Keratinocyte (primary cell): ENCODE data around the gene SEC63. TPM values are rescaled to one million over a fixed set of nuclear protein-coding genes. Genes with fewer than 3 reads are reported as not detected.

Experiments used
- DNase-seq: peaks from one replicate; pipeline ENCODE4 v3.0.0-alpha.2; 2011; ENCODE audit warnings: low read depth, missing footprints, low spot score
- FAIRE-seq: peaks from 2 replicates; lab custom pipeline; 2011; peaks lifted over from hg19 to GRCh38; lab: Jason Lieb, UNC
- H2AFZ ChIP-seq: 2 replicates; pipeline ENCODE4 v1.6.0; 2012; ENCODE audit warnings: low read length, control low read depth, inconsistent platforms; ENCODE audit not compliant: control insufficient read depth
- H3K27ac ChIP-seq: 2 replicates; pipeline ENCODE4 v1.5.1; 2011; ENCODE audit warnings: low read length; ENCODE audit not compliant: control insufficient read depth, insufficient read depth
- H3K27me3 ChIP-seq: 3 replicates; pipeline ENCODE4 v1.6.0; 2011; ENCODE audit warnings: low read length; ENCODE audit not compliant: control insufficient read depth, insufficient read depth; ENCODE audit errors: extremely low read depth
- H3K36me3 ChIP-seq, 2 experiments: 2 replicates in 1 of 2; 3 replicates in 1 of 2; pipeline ENCODE4 v1.5.1; 2011; ENCODE audit warnings: low read length in 2 of 2, mild to moderate bottlenecking in 1 of 2; ENCODE audit not compliant: control insufficient read depth in 2 of 2, insufficient read depth in 2 of 2; ENCODE audit errors: extremely low read depth in 1 of 2
- H3K4me1 ChIP-seq: 3 replicates; pipeline ENCODE4 v1.5.1; 2011; ENCODE audit warnings: low read length; ENCODE audit not compliant: control insufficient read depth, insufficient read depth; ENCODE audit errors: extremely low read depth
- H3K4me2 ChIP-seq: 3 replicates; pipeline ENCODE4 v1.6.0; 2011; ENCODE audit warnings: low read depth, low read length; ENCODE audit not compliant: control insufficient read depth, insufficient read depth; ENCODE audit errors: extremely low read depth
- H3K4me3 ChIP-seq, 3 experiments: fragments of 200-600 bp in 1 of 3; sonication (generic) in 1 of 3; 2 replicates in 2 of 3; 3 replicates in 1 of 3; pipeline ENCODE4 v1.5.1; 2011 to 2016; ENCODE audit warnings: low read length in 3 of 3, mild to moderate bottlenecking in 3 of 3, control low read depth in 2 of 3, inconsistent platforms in 1 of 3, low read depth in 1 of 3, mixed read lengths in 1 of 3, mixed run types in 1 of 3, moderate library complexity in 1 of 3; ENCODE audit not compliant: control insufficient read depth in 2 of 3, insufficient read depth in 2 of 3; ENCODE audit errors: extremely low read depth in 1 of 3
- H3K79me2 ChIP-seq: 2 replicates; pipeline ENCODE4 v1.6.0; 2012; ENCODE audit warnings: low read length; ENCODE audit not compliant: control insufficient read depth, insufficient read depth
- H3K9ac ChIP-seq: 3 replicates; pipeline ENCODE4 v1.6.0; 2011; ENCODE audit warnings: low read length; ENCODE audit not compliant: control insufficient read depth, insufficient read depth; ENCODE audit errors: extremely low read depth
- H3K9me1 ChIP-seq: 3 replicates; pipeline ENCODE4 v1.6.0; 2011; ENCODE audit warnings: low read length; ENCODE audit not compliant: control insufficient read depth, insufficient read depth; ENCODE audit errors: extremely low read depth
- H3K9me3 ChIP-seq: 2 replicates; pipeline ENCODE4 v1.5.1; 2012; ENCODE audit warnings: low read depth, low read length; ENCODE audit not compliant: control insufficient read depth
- H4K20me1 ChIP-seq: 3 replicates; pipeline ENCODE4 v1.6.0; 2011; ENCODE audit warnings: low read length; ENCODE audit not compliant: control insufficient read depth, insufficient read depth; ENCODE audit errors: extremely low read depth
- CTCF ChIP-seq, 3 experiments: IDR thresholded peaks in 1 of 3; conservative IDR thresholded peaks in 1 of 3; optimal IDR thresholded peaks in 1 of 3; 2 replicates in 2 of 3; 3 replicates in 1 of 3; pipeline versions ENCODE3 to v1.5.1; 2011; ENCODE audit warnings: low read length in 3 of 3, mild to moderate bottlenecking in 3 of 3, moderate library complexity in 2 of 3, control low read depth in 1 of 3, inconsistent platforms in 1 of 3; ENCODE audit not compliant: insufficient read depth in 2 of 3; ENCODE audit errors: extremely low read depth in 1 of 3
- EZH2 ChIP-seq: IDR thresholded peaks from one replicate; pipeline ENCODE4 v1.6.1; 2012; ENCODE audit warnings: inconsistent platforms, mild to moderate bottlenecking, low read length, moderate library complexity
- dilution Hi-C: fragments of 300-500 bp; cut with MboI; formaldehyde crosslinking; loops from one replicate; pipeline ENCODE4 v1.7.0; 2020; ENCODE audit warnings: low sequenced_read_pairs; ENCODE audit not compliant: extremely low pct_ligation_motif_present
- polyA plus RNA-seq, 5 experiments: library from polyadenylated mRNA; depleted of rRNA in 3 of 5; stranded (reverse) in 3 of 5; stranded (forward) in 1 of 5; unstranded in 1 of 5; fragments of >200 nt; gene quantifications; 1 replicate in 1 of 5; 2 replicates in 3 of 5; 3 replicates in 1 of 5; pipeline versions ENCODE4 v1.2.1 to v1.2.3, GENCODE V29; 2011 to 2012; ENCODE audit warnings: missing spikeins in 2 of 5, low read depth in 1 of 5, low replicate concordance in 1 of 5

The SEC63 gene
- polyA plus RNA-seq, 1 donor (not counting 4 experiments of a cell fraction or from before 2014, with no cell fraction given): 91.4 TPM

- DNase-seq: no peak
- Histone ChIP-seq H3K4me1 (no peaks in the 10 kb centered on the region), H4K20me1 (no peaks in the 10 kb centered on the region), H3K27ac (no peak overlapping the region), H3K9ac (no peak overlapping the region), H3K79me2 (no peaks in the 10 kb centered on the region), H3K9me1 (no peaks in the 10 kb centered on the region), H3K36me3 (no peaks in the 10 kb centered on the region), H3K4me3 (no peak overlapping the region), H3K27me3 (no peaks in the 10 kb centered on the region), H3K4me2 (no peak overlapping the region), H2AFZ (no peak overlapping the region), H3K9me3 (no peaks in the 10 kb centered on the region)
- dilution Hi-C loops: no loop called here
- TF ChIP-seq EZH2: no peak
- TF ChIP-seq CTCF (optimal IDR thresholded peaks at IDR 0.05 in 1 of 3, IDR thresholded peaks at IDR 0.05 in 1 of 3, conservative IDR thresholded peaks at IDR 0.05 in 1 of 3; ENCODE audit: extremely low read depth in 1 of 3, insufficient read depth in 2 of 3, low read length in 3 of 3): no peak
- FAIRE-seq: no peak
These were observed 23.7 kb upstream of the SEC63 start for GRCh38 chr6:107981695-107982094.

GRCh38 chr6:107977283-107977682, 19.3 kb upstream of the SEC63 start:
- H3K9ac ChIP-seq: no peak overlapping the region
- no peak overlapping the region for H3K4me2 ChIP-seq
- no peak overlapping the region for H2AFZ ChIP-seq
- peaks cover 5% of the 10 kb centered on the region for H3K4me1 ChIP-seq
- no peaks in the 10 kb centered on the region for H3K9me3 ChIP-seq
- H4K20me1 ChIP-seq: no peaks in the 10 kb centered on the region
- H3K36me3 ChIP-seq: no peaks in the 10 kb centered on the region
- no peaks in the 10 kb centered on the region for H3K9me1 ChIP-seq
- no peaks in the 10 kb centered on the region for H3K27me3 ChIP-seq
- no peaks in the 10 kb centered on the region for H3K79me2 ChIP-seq
- FAIRE-seq (no peak), DNase-seq (no peak)
- TF ChIP-seq EZH2: no peak
- peak in 2 of 3 experiments; percentile 20 to 24 for TF ChIP-seq CTCF (optimal IDR thresholded peaks at IDR 0.05 in 1 of 3, IDR thresholded peaks at IDR 0.05 in 1 of 3, conservative IDR thresholded peaks at IDR 0.05 in 1 of 3; ENCODE audit: extremely low read depth in 1 of 3, insufficient read depth in 2 of 3, low read length in 3 of 3)
- H3K27ac ChIP-seq: no peak overlapping the region
- H3K4me3 ChIP-seq: no peak overlapping the region
- dilution Hi-C loops: no loop called here
